CD14-positive monocyte (primary cell): Measurements from ENCODE around the gene TBC1D2. TPM values are rescaled to one million over a fixed set of nuclear protein-coding genes. Genes with fewer than 3 reads are reported as not detected.

Source experiments
- DNase-seq, 3 donors: peaks; one replicate each; pipeline ENCODE4 v3.0.0-alpha.2; 2011 to 2022
- H2AFZ ChIP-seq: 2 replicates; pipeline ENCODE4 v1.6.0; 2012; ENCODE audit warnings: mild to moderate bottlenecking, low read depth, low read length, inconsistent platforms; ENCODE audit not compliant: insufficient read depth, poor library complexity, severe bottlenecking
- H3K27ac ChIP-seq, 2 donors: 1 replicate in 1 of 2; 2 replicates in 1 of 2; pipeline ENCODE4 v1.5.1; 2012 to 2013; ENCODE audit warnings: low read length in 2 of 2, control low read depth in 1 of 2, inconsistent platforms in 1 of 2, low read depth in 1 of 2, mild to moderate bottlenecking in 1 of 2
- H3K27me3 ChIP-seq, 2 donors: one replicate each; pipeline versions ENCODE4 v1.6.0 to v1.6.1; 2011 to 2013; ENCODE audit warnings: low read length in 2 of 2; ENCODE audit not compliant: control insufficient read depth in 2 of 2, insufficient read depth in 2 of 2
- H3K36me3 ChIP-seq, 2 donors: replicated peaks in 1 of 2; 1 replicate in 1 of 2; 2 replicates in 1 of 2; pipeline versions ENCODE4 v1.5.1 to v1.6.1; 2012 to 2013; ENCODE audit warnings: low read length in 2 of 2, control low read depth in 1 of 2, inconsistent platforms in 1 of 2, mild to moderate bottlenecking in 1 of 2; ENCODE audit not compliant: insufficient read depth in 2 of 2, control insufficient read depth in 1 of 2
- H3K4me1 ChIP-seq, 2 donors: 1 replicate in 1 of 2; 2 replicates in 1 of 2; pipeline versions ENCODE4 v1.5.1 to v1.6.1; 2012 to 2013; ENCODE audit warnings: low read length in 2 of 2, control low read depth in 1 of 2, inconsistent platforms in 1 of 2, mild to moderate bottlenecking in 1 of 2, moderate library complexity in 1 of 2; ENCODE audit not compliant: insufficient read depth in 2 of 2, control insufficient read depth in 1 of 2
- H3K4me2 ChIP-seq: replicated peaks from 2 replicates; pipeline ENCODE3; 2012; ENCODE audit warnings: low read length, moderate library complexity, mild to moderate bottlenecking; ENCODE audit not compliant: poor library complexity, severe bottlenecking; ENCODE audit errors: extremely low read depth
- H3K4me3 ChIP-seq, 3 experiments: fragments of 200-600 bp in 1 of 3; sonication (generic) in 1 of 3; replicated peaks in 1 of 3; 1 replicate in 2 of 3; 2 replicates in 1 of 3; pipeline ENCODE4 v1.5.1; 2011 to 2013; ENCODE audit warnings: low read length in 3 of 3, mild to moderate bottlenecking in 3 of 3, control low read depth in 2 of 3, low read depth in 2 of 3, inconsistent platforms in 1 of 3, moderate library complexity in 1 of 3
- H3K79me2 ChIP-seq: 2 replicates; pipeline ENCODE4 v1.6.0; 2012; ENCODE audit warnings: mild to moderate bottlenecking, control low read depth, inconsistent platforms, low read length, moderate library complexity; ENCODE audit not compliant: insufficient read depth
- H3K9ac ChIP-seq: 2 replicates; pipeline ENCODE4 v1.6.0; 2017; ENCODE audit warnings: low read length, mild to moderate bottlenecking; ENCODE audit not compliant: insufficient read depth, poor library complexity, severe bottlenecking
- H3K9me3 ChIP-seq, 2 donors: replicated peaks in 1 of 2; 1 replicate in 1 of 2; 2 replicates in 1 of 2; pipeline versions ENCODE4 v1.5.1 to v1.6.1; 2012 to 2013; ENCODE audit warnings: low read length in 2 of 2, control low read depth in 1 of 2; ENCODE audit not compliant: control insufficient read depth in 1 of 2, insufficient read depth in 1 of 2
- H4K20me1 ChIP-seq: 2 replicates; pipeline ENCODE4 v1.6.0; 2012; ENCODE audit warnings: mild to moderate bottlenecking, low read length, control low read depth, moderate library complexity; ENCODE audit not compliant: insufficient read depth
- H3K27ac Mint-ChIP-seq, 7 donors: one replicate each; pipeline ENCODE4 v1.8.0; 2020; ENCODE audit warnings: mild to moderate bottlenecking in 7 of 7, mixed read lengths in 7 of 7, moderate library complexity in 6 of 7, inconsistent platforms in 2 of 7
- H3K27me3 Mint-ChIP-seq, 3 donors: one replicate each; pipeline ENCODE4 v1.8.0; 2021 to 2022; ENCODE audit warnings: low read depth in 3 of 3, mild to moderate bottlenecking in 3 of 3, mixed read lengths in 3 of 3, moderate library complexity in 3 of 3, inconsistent platforms in 1 of 3
- H3K36me3 Mint-ChIP-seq, 2 donors: one replicate each; pipeline ENCODE4 v1.8.0; 2020; ENCODE audit warnings: mixed read lengths in 2 of 2, inconsistent platforms in 1 of 2, mild to moderate bottlenecking in 1 of 2
- H3K4me1 Mint-ChIP-seq: one replicate; pipeline ENCODE4 v1.8.0; 2020; ENCODE audit warnings: mild to moderate bottlenecking, mixed read lengths
- H3K4me3 Mint-ChIP-seq, 2 donors: one replicate each; pipeline ENCODE4 v1.8.0; 2020; ENCODE audit warnings: mild to moderate bottlenecking in 2 of 2, mixed read lengths in 2 of 2, moderate library complexity in 1 of 2
- H3K9me3 Mint-ChIP-seq, 7 donors: one replicate each; pipeline ENCODE4 v1.8.0; 2020 to 2022; ENCODE audit warnings: mixed read lengths in 7 of 7, mild to moderate bottlenecking in 6 of 7, moderate library complexity in 6 of 7, inconsistent platforms in 2 of 7
- CTCF ChIP-seq: fragments of 200-600 bp; IDR thresholded peaks from one replicate; pipeline ENCODE4 v1.8.0; 2022; ENCODE audit warnings: antibody characterized with exemption, mild to moderate bottlenecking
- WGBS: methylation state at CpG from one replicate; pipeline ENCODE4 v1.1.5; 2013; ENCODE audit warnings: missing lambda C conversion rate; ENCODE audit not compliant: insufficient coverage; 5-methylcytosine and 5-hydroxymethylcytosine counted together
- intact Hi-C, 2 donors: fragments of 100-400 bp; cut with micrococcal nuclease; formaldehyde crosslinking; loops; one replicate each; pipeline versions ENCODE4 v1.15.0 to v1.15.1; 2023
- polyA plus RNA-seq, 3 donors: library from polyadenylated mRNA; depleted of rRNA in 1 of 3; unstranded in 2 of 3; stranded (reverse) in 1 of 3; fragments of 300-500 nt in 2 of 3; fragments of >200 nt in 1 of 3; fragmentation: Illumina TruSeq in 2 of 3; gene quantifications; 1 replicate in 2 of 3; 2 replicates in 1 of 3; pipeline ENCODE4 v1.2.3, GENCODE V29; 2012 to 2021

The TBC1D2 gene
- polyA plus RNA-seq, 3 donors = 23.2 to 55.7 (median 34.4) TPM

DNA sequence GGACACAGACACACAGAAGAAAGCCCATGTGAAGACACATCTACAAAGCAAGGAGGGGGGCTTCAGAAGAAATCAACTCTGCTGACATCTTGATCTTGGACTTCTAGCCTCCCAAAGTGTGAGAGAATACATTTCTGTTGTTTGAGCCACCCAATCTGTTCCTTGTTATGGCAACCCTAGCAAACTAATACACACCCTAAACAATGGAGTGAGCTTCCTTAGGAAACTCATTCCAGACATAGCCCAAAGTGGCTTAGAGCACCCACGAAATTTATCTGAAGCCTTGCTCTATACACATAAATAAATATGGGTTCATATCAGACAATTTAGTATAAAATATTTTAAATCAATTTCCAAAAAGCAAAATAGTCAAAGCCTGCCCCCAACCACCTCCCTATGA lies 7.6 kb upstream of the TBC1D2 start:
- no peaks in the 10 kb centered on the region for H4K20me1 ChIP-seq
- Mint-ChIP-seq H3K36me3 (no peaks in the 10 kb centered on the region), H3K4me3 (no peak overlapping the region), H3K9me3 (no peaks in the 10 kb centered on the region), H3K4me1 (peaks cover 2% of the 10 kb centered on the region), H3K27ac (no peak overlapping the region), H3K27me3 (peaks cover 0 to 4% (median 2%) of the 10 kb centered on the region in 3 donors)
- no CpG with 5 or more reads among the region's 1 CpG for WGBS
- H3K36me3 ChIP-seq = no peaks in the 10 kb centered on the region
- H3K79me2 ChIP-seq = no peaks in the 10 kb centered on the region
- no peak overlapping the region for H3K4me2 ChIP-seq
- no peak overlapping the region for H3K4me3 ChIP-seq
- H2AFZ ChIP-seq = no peak overlapping the region
- no peaks in the 10 kb centered on the region for H3K27me3 ChIP-seq
- no peak overlapping the region for H3K27ac ChIP-seq
- DNase-seq = no peak
- no peak for TF ChIP-seq CTCF
- no peaks in the 10 kb centered on the region for H3K4me1 ChIP-seq
- H3K9ac ChIP-seq = no peak overlapping the region
- intact Hi-C loops = loop anchor here (1.0 to 5.0 kb wide), 3 partner anchors 57 to 191 kb away; no protein-coding TSS in a partner anchor
- H3K9me3 ChIP-seq = no peaks in the 10 kb centered on the region

DNA sequence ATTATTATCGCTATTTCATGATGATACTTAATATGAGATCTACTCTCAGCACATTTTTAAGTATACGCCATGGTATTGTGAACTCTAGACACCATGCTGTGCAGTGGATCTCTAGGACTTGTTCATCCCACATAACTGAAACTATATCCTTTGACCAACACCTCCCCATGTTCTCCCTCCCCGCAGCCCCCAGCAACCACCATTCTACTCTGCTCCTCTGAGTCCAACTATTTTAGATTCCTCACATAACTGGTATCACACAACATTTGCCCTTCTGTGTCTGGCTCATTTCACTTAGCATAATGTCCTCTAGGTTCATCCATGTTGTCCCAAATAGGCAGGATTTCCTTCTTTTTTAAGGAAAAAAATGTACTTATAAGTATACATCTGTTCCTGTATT lies 6.6 kb upstream of the TBC1D2 start:
- no peaks in the 10 kb centered on the region for H3K9me3 ChIP-seq
- Mint-ChIP-seq H3K27ac (no peak overlapping the region), H3K4me1 (peaks cover 5% of the 10 kb centered on the region), H3K27me3 (no peaks in the 10 kb centered on the region), H3K4me3 (no peak overlapping the region), H3K9me3 (no peaks in the 10 kb centered on the region), H3K36me3 (no peaks in the 10 kb centered on the region)
- H3K79me2 ChIP-seq = peaks cover 3% of the 10 kb centered on the region
- TF ChIP-seq CTCF = no peak
- intact Hi-C loops = loop anchor here (2.0 to 5.0 kb wide), 2 partner anchors 57 to 190 kb away; no protein-coding TSS in a partner anchor
- no peaks in the 10 kb centered on the region for H3K36me3 ChIP-seq
- no peaks in the 10 kb centered on the region for H3K27me3 ChIP-seq
- no peak overlapping the region for H3K4me3 ChIP-seq
- H3K27ac ChIP-seq = no peak overlapping the region
- no peak overlapping the region for H3K4me2 ChIP-seq
- no peaks in the 10 kb centered on the region for H4K20me1 ChIP-seq
- no peak overlapping the region for H2AFZ ChIP-seq
- DNase-seq = no peak
- H3K9ac ChIP-seq = no peak overlapping the region
- 100% methylated on average over 3 of the region's 3 CpGs for WGBS
- peaks cover 2 to 3% of the 10 kb centered on the region in 2 donors for H3K4me1 ChIP-seq
